GM12878 (cell line): ENCODE data around the gene SLC4A8. TPM values are rescaled to one million over a fixed set of nuclear protein-coding genes. Genes with fewer than 3 reads are reported as not detected.

Experiments used
- ATAC-seq: fragments of 200-7000 bp; cut with Tn5 transposase; 3 replicates; pipeline ENCODE4 v1.9.1; 2020; ENCODE audit warnings: mild to moderate bottlenecking, moderate library complexity
- BruUV-seq: library from RNA; stranded (reverse); fragments of 400-500 nt; replicated peaks from 2 replicates; lab custom pipeline; 2021; lab: Mats Ljungman, UMichigan
- CTCF ChIA-PET: fragments of 300-600 bp; sonication (Branson Sonifier 250); formaldehyde crosslinking; extraction: SDS; loops from one replicate; lab custom pipeline; 2021; ENCODE audit warnings: inconsistent platforms; lab: Yijun Ruan, JAX
- POLR2A ChIA-PET: fragments of 350-600 bp; formaldehyde crosslinking; extraction: SDS; loops from one replicate; lab custom pipeline; 2021; ENCODE audit warnings: inconsistent platforms; lab: Charles Lee
- RAD21 ChIA-PET: fragments of 300-600 bp; sonication (Branson Sonifier 250); formaldehyde crosslinking; loops from one replicate; lab custom pipeline; 2023; ENCODE audit warnings: antibody characterized with exemption; ENCODE audit not compliant: unreplicated experiment; lab: Charles Lee
- SMC1A ChIA-PET: fragments of 300-600 bp; sonication (Branson Sonifier 250); formaldehyde crosslinking; loops from one replicate; lab custom pipeline; 2023; ENCODE audit not compliant: unreplicated experiment, uncharacterized antibody; lab: Charles Lee
- DNase-seq: peaks from one replicate; pipeline ENCODE4 v3.0.0-alpha.2; 2011; ENCODE audit warnings: low read depth, low spot score
- FAIRE-seq: peaks from 3 replicates; lab custom pipeline; 2011; peaks lifted over from hg19 to GRCh38; lab: Jason Lieb, UNC
- H2AFZ ChIP-seq: 2 replicates; pipeline ENCODE4 v1.6.0; 2011; ENCODE audit warnings: low read depth, low read length, control low read depth; ENCODE audit not compliant: control insufficient read depth
- H3K27ac ChIP-seq: 2 replicates; pipeline ENCODE4 v1.5.1; 2011; ENCODE audit warnings: control low read depth; ENCODE audit not compliant: control insufficient read depth, insufficient read depth
- H3K27me3 ChIP-seq, 2 experiments: replicated peaks in 1 of 2; 2 replicates each; pipeline versions ENCODE4 v1.6.0 to v1.6.1; 2011; ENCODE audit warnings: low read length in 1 of 2; ENCODE audit not compliant: control insufficient read depth in 2 of 2, insufficient read depth in 2 of 2
- H3K36me3 ChIP-seq, 2 experiments: 2 replicates each; pipeline ENCODE4 v1.5.1; 2011; ENCODE audit warnings: low read length in 1 of 2; ENCODE audit not compliant: control insufficient read depth in 2 of 2, insufficient read depth in 2 of 2
- H3K4me1 ChIP-seq: 2 replicates; pipeline ENCODE4 v1.6.1; 2011; ENCODE audit warnings: mild to moderate bottlenecking, low read length, moderate library complexity, mixed read lengths; ENCODE audit not compliant: control insufficient read depth, insufficient read depth
- H3K4me2 ChIP-seq: 2 replicates; pipeline ENCODE4 v1.6.0; 2011; ENCODE audit warnings: control low read depth; ENCODE audit not compliant: control insufficient read depth, insufficient read depth
- H3K4me3 ChIP-seq: fragments of 200-600 bp; sonication (generic); 2 replicates; pipeline ENCODE4 v1.5.1; 2016
- H3K79me2 ChIP-seq: 2 replicates; pipeline ENCODE4 v1.6.0; 2011; ENCODE audit warnings: low read length; ENCODE audit not compliant: control insufficient read depth, insufficient read depth
- H3K9ac ChIP-seq: 2 replicates; pipeline ENCODE4 v1.8.0; 2011; ENCODE audit warnings: low read length, control low read depth, mixed read lengths; ENCODE audit not compliant: control insufficient read depth, insufficient read depth
- H3K9me3 ChIP-seq: replicated peaks from 3 replicates; pipeline ENCODE4 v1.5.1; 2011; ENCODE audit warnings: mild to moderate bottlenecking, low read length; ENCODE audit not compliant: control insufficient read depth, insufficient read depth
- H4K20me1 ChIP-seq: 2 replicates; pipeline ENCODE4 v1.6.0; 2011; ENCODE audit not compliant: control insufficient read depth, insufficient read depth
- BMI1 ChIP-seq: fragments of 450-650 bp; IDR thresholded peaks from 2 replicates; pipeline ENCODE4 v1.6.1; 2016; ENCODE audit warnings: mild to moderate bottlenecking, moderate library complexity, borderline replicate concordance
- CTCF ChIP-seq, 3 experiments: IDR thresholded peaks in 2 of 3; conservative IDR thresholded peaks in 1 of 3; 2 replicates each; pipeline ENCODE4 v1.5.1; 2011; ENCODE audit warnings: low read depth in 3 of 3, low read length in 3 of 3, mild to moderate bottlenecking in 3 of 3, control low read depth in 2 of 3, moderate library complexity in 2 of 3, inconsistent platforms in 1 of 3, mixed read lengths in 1 of 3; ENCODE audit not compliant: control insufficient read depth in 2 of 3, insufficient read depth in 1 of 3; ENCODE audit errors: extremely low read depth in 1 of 3
- IRF4 ChIP-seq: IDR thresholded peaks from 2 replicates; pipeline ENCODE4 v1.6.1; 2011; ENCODE audit warnings: low read depth, low read length
- NR2F1 ChIP-seq: fragments of 450-650 bp; conservative IDR thresholded peaks from 2 replicates; pipeline ENCODE4 v1.6.1; 2017; ENCODE audit warnings: mild to moderate bottlenecking
- POLR2AphosphoS2 ChIP-seq: IDR thresholded peaks from 2 replicates; pipeline ENCODE4 v1.6.1; 2011; ENCODE audit warnings: low read depth, mild to moderate bottlenecking, low read length, improper control_type of control experiment, moderate library complexity
- RELB ChIP-seq: fragments of 450-650 bp; IDR thresholded peaks from 2 replicates; pipeline ENCODE4 v1.6.1; 2017; ENCODE audit warnings: low read depth, mild to moderate bottlenecking, moderate library complexity
- ZBED1 ChIP-seq: IDR thresholded peaks from 2 replicates; pipeline ENCODE4 v1.6.1; 2016; ENCODE audit warnings: borderline replicate concordance
- WGBS: methylation state at CpG from one replicate; pipeline ENCODE4 v1.1.6; 2016; ENCODE audit warnings: low lambda C conversion rate; ENCODE audit not compliant: insufficient replicate concordance, insufficient coverage; ENCODE audit errors: missing lambda C conversion rate; 5-methylcytosine and 5-hydroxymethylcytosine counted together
- in situ Hi-C: fragments of 300-500 bp; cut with MboI; formaldehyde crosslinking; loops from 9 replicates; pipeline ENCODE4 v1.14.3; 2018; ENCODE audit warnings: mixed read lengths
- intact Hi-C: fragments of 100-400 bp; cut with micrococcal nuclease; formaldehyde crosslinking; loops from one replicate; pipeline ENCODE4 v1.14.2; 2022; ENCODE audit not compliant: unreplicated experiment
- polyA plus RNA-seq, 11 experiments: library from polyadenylated mRNA; depleted of rRNA in 4 of 11; unstranded in 6 of 11; stranded (reverse) in 5 of 11; fragments of >200 nt; fragmentation: Nextera tagmentation in 4 of 11; fragmentation: Illumina TruSeq in 1 of 11; extraction: Ambion mirVana in 4 of 11; extraction: Trizol in 1 of 11; gene quantifications; 1 replicate in 1 of 11; 2 replicates in 10 of 11; pipeline versions ENCODE4 v1.2.1 to v1.2.3, GENCODE V29; 2011 to 2016; ENCODE audit warnings: inconsistent platforms in 2 of 11, missing spikeins in 2 of 11, low read depth in 1 of 11
- total RNA-seq, 4 experiments: library from RNA; depleted of rRNA in 3 of 4; stranded (reverse); fragments of >200 nt in 3 of 4; fragmentation: Illumina TruSeq in 1 of 4; extraction: Trizol in 1 of 4; gene quantifications; 2 replicates each; pipeline versions ENCODE4 v1.2.1 to v1.2.3, GENCODE V29; 2013 to 2021

The SLC4A8 gene
- total and polyA plus RNA-seq, 10 of the 15 experiments (the other 5 are each of a cell fraction or from before 2014, with no cell fraction given), result 1.4 to 7.7 (median 3.7) TPM

DNA sequence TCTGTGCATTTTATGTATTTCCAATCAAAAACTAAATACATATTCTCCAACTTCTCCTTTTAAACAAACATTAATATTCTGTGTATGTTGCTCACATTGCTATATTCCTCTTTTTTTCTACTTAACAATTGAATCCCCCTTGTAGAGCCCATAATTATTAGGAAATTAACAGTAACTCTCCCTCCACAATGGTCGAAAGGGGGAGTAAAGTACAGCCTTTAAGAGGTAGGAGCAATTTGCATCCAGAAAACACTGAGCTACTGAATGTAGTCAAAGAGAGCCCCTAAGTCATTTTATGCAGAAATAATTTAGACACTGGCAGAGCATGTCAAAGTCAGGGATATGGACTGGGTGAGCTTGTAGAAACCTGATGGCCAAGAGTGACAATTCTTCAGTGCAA lies 109.2 kb downstream of the SLC4A8 start:
- Histone ChIP-seq H4K20me1 (no peaks in the 10 kb centered on the region), H3K27me3 (peaks cover 0 to 2% of the 10 kb centered on the region in 2 experiments; a peak in 1 of 4 replicates), H3K9me3 (no peaks in the 10 kb centered on the region), H3K9ac (no peak overlapping the region), H2AFZ (no peak overlapping the region), H3K36me3 (no peaks in the 10 kb centered on the region)
- in situ Hi-C loops, result no loop called here
- no TSS peak for BruUV-seq
- 0% methylated on average over 1 of the region's 1 CpG for WGBS
- RAD21 ChIA-PET, result interaction anchor here (4.8 kb wide), 1 partner anchor 114 kb away, joined by 52 read pairs; no protein-coding TSS in a partner anchor
- SMC1A ChIA-PET, result interaction anchor here (1.1 to 4.6 kb wide), 3 partner anchors 109 to 115 kb away, joined by 3 to 57 read pairs (median 6); partner anchors contain the start of gene SLC4A8
- no peak for FAIRE-seq
- no peak for DNase-seq
- intact Hi-C loops, result loop anchor here (10.0 kb wide), 1 partner anchor 341 kb away; no protein-coding TSS in a partner anchor
- TF ChIP-seq ZBED1 (no peak), RELB (no peak), IRF4 (no peak), POLR2AphosphoS2 (no peak), NR2F1 (no peak), BMI1 (no peak), CTCF (IDR thresholded peaks at IDR 0.05 in 2 of 3, conservative IDR thresholded peaks at IDR 0.05 in 1 of 3; ENCODE audit: control insufficient read depth in 2 of 3, extremely low read depth in 1 of 3, insufficient read depth in 1 of 3, low read depth in 3 of 3, low read length in 3 of 3) (no peak)
- TF ChIP-seq, all 136 proteins: peak for 0
- H3K4me1 ChIP-seq, result no peaks in the 10 kb centered on the region
- ChIA-PET POLR2A (no interaction called here), CTCF (interaction anchor here (1.0 to 5.1 kb wide), 2 partner anchors 111 to 162 kb away, joined by 3 to 183 read pairs; partner anchors contain the start of gene SLC4A8)
- no peaks in the 10 kb centered on the region for H3K79me2 ChIP-seq
- no peak overlapping the region for H3K27ac ChIP-seq
- no peak overlapping the region for H3K4me3 ChIP-seq
- no peak for ATAC-seq
- no peak overlapping the region for H3K4me2 ChIP-seq
